Measurements from ENCODE around the gene CTDP1.
"Not testable (repeated sequence)": the region's sequence is repeated elsewhere in the genome, so short reads cannot be mapped to it uniquely, and the experiment has no call there.

CTDP1 gene

GRCh38 chr18:79738581-79739439 is 59.2 kb downstream of the CTDP1 start:
- TF ChIP-seq FOXP2 (optimal IDR thresholded peaks at IDR 0.05; ENCODE audit: control extremely low read depth, extremely low read length, insufficient read depth) (no peak), EZH2 (IDR thresholded peaks at IDR 0.05) (no peak), POLR2AphosphoS5 (IDR thresholded peaks at IDR 0.05; ENCODE audit: borderline replicate concordance, low read depth, low read length) (no peak)
- Histone ChIP-seq H3K4me3 (no peak overlapping the region), H3K9ac (ENCODE audit: insufficient read length) (no peak overlapping the region), H3K36me3 (ENCODE audit: insufficient read depth, low read length) (no peaks in the 10 kb centered on the region), H3K9me3 (ENCODE audit: low read depth, low read length) (no peaks in the 10 kb centered on the region), H3K27ac (no peak overlapping the region)
- DNase-seq (ENCODE audit: low read depth, low spot score): no peak

DNA sequence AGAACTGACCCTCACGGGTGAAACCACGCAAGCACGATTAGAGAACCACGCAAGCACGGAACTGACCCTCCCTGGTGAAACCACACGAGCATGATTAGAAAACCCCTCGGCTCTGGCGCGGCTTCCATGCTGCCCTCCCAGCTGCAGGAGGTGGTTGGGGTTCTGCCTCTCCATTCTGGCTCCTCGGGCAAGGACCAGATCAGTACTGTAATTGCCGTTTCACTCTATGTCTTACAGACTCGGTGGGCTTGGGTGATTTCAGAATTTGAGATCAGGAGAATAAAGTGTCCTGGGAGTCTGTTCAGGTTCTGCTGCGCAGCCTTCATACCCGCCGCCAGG is 59.8 kb downstream of the CTDP1 start:
- Histone ChIP-seq H3K4me3 (no peak overlapping the region), H3K36me3 (ENCODE audit: insufficient read depth, low read length) (no peaks in the 10 kb centered on the region), H3K27ac (no peak overlapping the region), H3K9me3 (ENCODE audit: low read depth, low read length) (no peaks in the 10 kb centered on the region), H3K9ac (ENCODE audit: insufficient read length) (no peak overlapping the region)
- no peak for TF ChIP-seq EZH2 (IDR thresholded peaks at IDR 0.05)
- TF ChIP-seq POLR2AphosphoS5 (IDR thresholded peaks at IDR 0.05; ENCODE audit: borderline replicate concordance, low read depth, low read length): no peak
- no peak for TF ChIP-seq FOXP2 (optimal IDR thresholded peaks at IDR 0.05; ENCODE audit: control extremely low read depth, extremely low read length, insufficient read depth)
- no peak for DNase-seq (ENCODE audit: low read depth, low spot score)

- not testable (repeated sequence) for H3K27ac ChIP-seq; DNase-seq (ENCODE audit: low read depth, low spot score); H3K9me3 ChIP-seq (ENCODE audit: low read depth, low read length); H3K4me3 ChIP-seq; H3K36me3 ChIP-seq (ENCODE audit: insufficient read depth, low read length); H3K9ac ChIP-seq (ENCODE audit: insufficient read length)
These were observed 60.4 kb downstream of the CTDP1 start for GRCh38 chr18:79740047-79740446.

GRCh38 chr18:79740521-79741361 is 61.1 kb downstream of the CTDP1 start:
- DNase-seq (ENCODE audit: low read depth, low spot score): no peak
- Histone ChIP-seq H3K36me3 (ENCODE audit: insufficient read depth, low read length) (no peaks in the 10 kb centered on the region), H3K9me3 (ENCODE audit: low read depth, low read length) (no peaks in the 10 kb centered on the region), H3K9ac (ENCODE audit: insufficient read length) (no peak overlapping the region), H3K27ac (no peak overlapping the region), H3K4me3 (no peak overlapping the region)
- TF ChIP-seq FOXP2 (optimal IDR thresholded peaks at IDR 0.05; ENCODE audit: control extremely low read depth, extremely low read length, insufficient read depth) (no peak), POLR2AphosphoS5 (IDR thresholded peaks at IDR 0.05; ENCODE audit: borderline replicate concordance, low read depth, low read length) (no peak), EZH2 (IDR thresholded peaks at IDR 0.05) (no peak)

DNA sequence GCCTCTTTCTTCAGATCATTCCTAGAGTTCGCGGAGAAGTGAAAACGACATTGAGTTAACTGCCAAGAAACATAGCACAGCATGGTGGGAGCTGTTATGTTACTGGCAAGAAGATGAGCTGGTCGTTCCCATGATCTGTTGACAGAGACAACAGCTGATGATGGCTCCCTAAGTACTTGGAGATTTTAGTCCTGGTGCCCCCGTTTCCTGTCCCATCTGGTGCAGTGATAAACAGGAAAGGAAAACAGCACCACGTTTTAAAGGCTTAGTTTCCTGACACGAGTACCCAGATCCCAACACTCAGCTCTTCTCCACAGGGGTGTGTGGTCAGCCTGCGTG is 61.7 kb downstream of the CTDP1 start:
- TF ChIP-seq FOXP2 (optimal IDR thresholded peaks at IDR 0.05; ENCODE audit: control extremely low read depth, extremely low read length, insufficient read depth) (no peak), EZH2 (IDR thresholded peaks at IDR 0.05) (no peak), POLR2AphosphoS5 (IDR thresholded peaks at IDR 0.05; ENCODE audit: borderline replicate concordance, low read depth, low read length) (no peak)

DNA sequence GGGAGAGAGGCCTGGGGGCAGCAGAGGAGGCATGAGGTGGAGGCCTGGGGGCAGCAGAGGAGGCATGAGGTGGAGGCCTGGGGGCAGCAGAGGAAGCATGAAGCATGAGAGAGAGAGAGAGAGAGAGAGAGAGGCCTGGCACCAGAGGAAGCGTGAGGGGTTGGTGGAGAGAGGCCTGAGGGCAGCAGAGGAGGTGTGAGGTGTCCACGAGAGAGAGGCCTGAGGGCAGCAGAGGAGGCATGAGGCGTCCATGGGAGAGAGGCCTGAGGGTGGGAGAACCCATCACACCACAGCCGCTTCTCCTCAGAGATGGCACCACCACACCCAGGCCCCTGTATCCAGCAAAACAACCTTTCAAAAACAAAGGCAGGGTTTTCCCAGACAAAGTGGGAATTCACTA is 62.5 kb downstream of the CTDP1 start:
- Histone ChIP-seq H3K9me3 (ENCODE audit: low read depth, low read length) (no peaks in the 10 kb centered on the region), H3K9ac (ENCODE audit: insufficient read length) (no peak overlapping the region), H3K27ac (no peak overlapping the region), H3K36me3 (ENCODE audit: insufficient read depth, low read length) (no peaks in the 10 kb centered on the region), H3K4me3 (no peak overlapping the region)
- TF ChIP-seq EZH2 (IDR thresholded peaks at IDR 0.05): no peak
- TF ChIP-seq FOXP2 (optimal IDR thresholded peaks at IDR 0.05; ENCODE audit: control extremely low read depth, extremely low read length, insufficient read depth): no peak
- TF ChIP-seq POLR2AphosphoS5 (IDR thresholded peaks at IDR 0.05; ENCODE audit: borderline replicate concordance, low read depth, low read length): no peak
- no peak for DNase-seq (ENCODE audit: low read depth, low spot score)

More for the DNA sequence above, 61.7 kb downstream of the CTDP1 start:
- H3K4me3 ChIP-seq: no peak overlapping the region
- no peaks in the 10 kb centered on the region for H3K36me3 ChIP-seq (ENCODE audit: insufficient read depth, low read length)
- H3K9ac ChIP-seq (ENCODE audit: insufficient read length): no peak overlapping the region
- H3K9me3 ChIP-seq (ENCODE audit: low read depth, low read length): no peaks in the 10 kb centered on the region
- DNase-seq (ENCODE audit: low read depth, low spot score): no peak
- no peak overlapping the region for H3K27ac ChIP-seq

DNA sequence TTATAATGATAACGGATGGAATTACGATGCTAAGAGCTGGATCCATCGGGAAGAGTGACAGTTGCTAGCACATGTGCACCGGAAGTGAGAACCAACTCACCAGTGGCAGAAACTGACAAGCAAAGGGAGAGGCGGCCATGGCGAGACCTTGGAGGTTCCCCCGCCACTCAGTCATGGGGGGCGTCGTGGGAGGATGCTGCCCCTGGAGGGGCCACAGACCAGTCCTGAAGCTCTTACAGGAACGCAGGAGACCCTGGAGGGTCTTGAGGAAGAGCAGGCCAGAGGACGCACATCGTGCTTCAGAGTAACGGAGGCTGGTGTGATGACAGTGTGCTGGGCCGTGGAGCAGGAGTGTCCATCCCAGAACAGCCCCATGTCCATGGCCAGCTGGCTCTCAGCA is 65.0 kb downstream of the CTDP1 start:
- TF ChIP-seq EZH2 (IDR thresholded peaks at IDR 0.05) (no peak), FOXP2 (optimal IDR thresholded peaks at IDR 0.05; ENCODE audit: control extremely low read depth, extremely low read length, insufficient read depth) (no peak), POLR2AphosphoS5 (IDR thresholded peaks at IDR 0.05; ENCODE audit: borderline replicate concordance, low read depth, low read length) (no peak)
- H3K27ac ChIP-seq: no peak overlapping the region
- no peaks in the 10 kb centered on the region for H3K36me3 ChIP-seq (ENCODE audit: insufficient read depth, low read length)
- no peak overlapping the region for H3K9ac ChIP-seq (ENCODE audit: insufficient read length)
- H3K4me3 ChIP-seq: no peak overlapping the region
- no peaks in the 10 kb centered on the region for H3K9me3 ChIP-seq (ENCODE audit: low read depth, low read length)
- no peak for DNase-seq (ENCODE audit: low read depth, low spot score)

DNA sequence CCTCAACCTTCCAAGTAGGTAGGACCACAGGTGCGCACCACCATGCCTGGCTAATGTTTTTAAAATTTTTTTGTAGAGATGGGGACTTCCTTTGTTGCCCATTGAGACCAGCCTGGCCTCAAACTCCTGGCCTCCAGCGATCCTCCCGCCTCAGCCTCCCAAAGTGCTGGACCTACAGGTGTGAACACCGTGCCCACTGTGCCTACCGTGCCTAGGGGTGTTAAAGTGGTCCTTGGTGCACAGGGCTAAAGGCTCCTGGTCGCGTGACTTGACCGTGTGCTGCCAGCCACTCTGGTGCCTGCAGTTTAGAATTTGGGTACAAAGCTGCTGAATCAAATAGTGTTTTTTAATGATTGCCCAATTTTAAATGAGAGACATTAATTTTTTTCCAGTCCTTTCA is 67.1 kb downstream of the CTDP1 start:
- H3K27ac ChIP-seq: no peak overlapping the region
- no peaks in the 10 kb centered on the region for H3K36me3 ChIP-seq (ENCODE audit: insufficient read depth, low read length)
- no peak overlapping the region for H3K9ac ChIP-seq (ENCODE audit: insufficient read length)
- no peak overlapping the region for H3K4me3 ChIP-seq
- DNase-seq (ENCODE audit: low read depth, low spot score): no peak
- TF ChIP-seq FOXP2 (optimal IDR thresholded peaks at IDR 0.05; ENCODE audit: control extremely low read depth, extremely low read length, insufficient read depth): no peak
- no peak for TF ChIP-seq EZH2 (IDR thresholded peaks at IDR 0.05)
- TF ChIP-seq POLR2AphosphoS5 (IDR thresholded peaks at IDR 0.05; ENCODE audit: borderline replicate concordance, low read depth, low read length): no peak
- H3K9me3 ChIP-seq (ENCODE audit: low read depth, low read length): no peaks in the 10 kb centered on the region
